Caki2 (cell line): Measurements from ENCODE around the gene SMIM38. TPM values are rescaled to one million over a fixed set of nuclear protein-coding genes. Genes with fewer than 3 reads are reported as not detected.

Source experiments
- DNase-seq: peaks from one replicate; pipeline ENCODE4 v3.0.0-alpha.2; 2015; ENCODE audit warnings: low read depth
- in situ Hi-C: cut with HindIII; loops from 2 replicates; pipeline ENCODE4 v1.10.0; 2016; ENCODE audit warnings: low sequenced_read_pairs, low pct_unique_long_range_greater_than_20kb, mixed read lengths
- total RNA-seq: library from RNA; depleted of rRNA; stranded (reverse); fragments of >200 nt; shearing (Covaris generic); gene quantifications from 2 replicates; pipeline ENCODE4 v1.2.3, GENCODE V29; 2014; ENCODE audit warnings: low replicate concordance

The SMIM38 gene
- total RNA-seq, 1 experiment from 2014 or later = not detected

DNA sequence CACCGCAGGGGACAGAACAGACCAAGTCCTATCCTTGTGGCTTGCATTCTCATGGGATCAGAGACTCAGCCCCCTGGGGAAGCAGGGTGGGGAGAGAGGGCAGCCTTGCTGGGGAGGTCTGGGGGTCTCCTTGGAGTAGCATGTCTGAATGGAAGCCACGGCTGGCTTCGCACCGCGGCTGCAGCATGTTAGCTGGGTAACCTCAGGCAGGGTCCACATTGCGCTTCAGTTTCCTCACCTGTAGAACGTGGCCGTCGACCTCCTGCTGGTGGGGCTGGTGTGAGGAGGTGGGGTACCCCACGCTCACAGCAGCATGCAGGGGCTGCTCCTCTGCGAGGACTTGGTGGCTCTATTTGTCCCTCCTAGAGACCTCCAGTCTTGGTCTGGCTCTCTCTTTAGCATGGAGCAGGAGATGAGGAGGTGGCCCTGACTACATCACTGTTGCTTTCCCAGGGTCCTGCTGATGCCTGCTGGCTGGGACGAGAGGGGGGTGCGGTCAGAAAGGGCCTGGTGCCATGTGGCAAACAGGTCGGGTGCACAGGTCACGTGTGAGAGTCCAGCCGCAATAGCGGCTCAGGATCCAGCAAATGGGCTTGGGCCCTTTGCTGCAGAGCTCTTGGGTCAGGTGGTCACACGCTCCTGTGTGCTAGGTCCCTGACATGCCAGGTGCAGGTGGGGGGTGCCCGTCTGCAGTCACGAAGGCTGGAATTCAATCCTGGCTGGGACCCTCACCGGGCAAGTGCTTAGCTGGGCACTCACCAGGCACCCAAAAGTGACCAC lies 35.4 kb upstream of the SMIM38 start:
- in situ Hi-C loops = loop anchor here (25.0 kb wide), 1 partner anchor 542 kb away; no protein-coding TSS in a partner anchor
- DNase-seq = no peak

GRCh38 chr11:69121021-69121420 lies 34.7 kb upstream of the SMIM38 start:
- in situ Hi-C loops = loop anchor here (25.0 kb wide), 1 partner anchor 541 kb away; no protein-coding TSS in a partner anchor
- no peak for DNase-seq

DNA sequence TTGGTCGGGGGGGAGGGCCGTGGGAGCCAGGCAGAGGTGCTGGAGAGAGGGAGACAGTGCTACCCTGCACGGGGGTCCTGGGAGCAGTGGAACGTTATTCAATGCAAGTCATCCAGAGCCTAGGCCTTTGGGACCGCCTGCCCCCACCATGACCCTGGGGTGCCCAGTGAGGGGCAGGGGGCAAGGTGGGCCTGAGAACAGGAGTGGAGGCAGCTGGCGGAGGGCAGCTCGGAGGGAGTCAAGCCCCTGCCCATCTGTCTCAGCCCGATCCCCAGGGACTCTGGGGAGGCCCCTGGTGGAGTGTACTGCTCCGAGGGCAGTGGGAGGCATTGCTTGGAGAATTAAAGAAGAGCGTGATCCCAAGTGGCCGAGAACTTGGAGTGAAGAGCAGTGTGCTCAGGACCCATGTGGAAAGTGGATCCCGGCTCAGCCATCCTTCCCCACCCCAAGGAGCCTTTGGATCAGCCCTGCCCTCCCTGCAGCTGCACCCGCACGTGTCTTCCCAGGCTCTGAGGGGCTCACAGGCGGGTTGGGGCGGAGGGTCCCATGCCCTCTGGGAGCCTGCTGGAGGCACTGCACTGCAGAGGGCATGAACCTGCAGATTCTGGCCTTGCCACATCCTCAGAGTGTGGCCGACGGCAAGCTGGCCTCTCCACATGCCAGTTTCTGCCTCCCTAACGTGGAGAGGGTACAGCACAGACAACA lies 34.0 kb upstream of the SMIM38 start:
- DNase-seq = no peak
- in situ Hi-C loops = loop anchor here (25.0 kb wide), 1 partner anchor 541 kb away; no protein-coding TSS in a partner anchor

GRCh38 chr11:69122326-69122629 lies 33.5 kb upstream of the SMIM38 start:
- DNase-seq = no peak
- in situ Hi-C loops = loop anchor here (25.0 kb wide), 1 partner anchor 540 kb away; no protein-coding TSS in a partner anchor

GRCh38 chr11:69122630-69123431 lies 32.9 kb upstream of the SMIM38 start:
- DNase-seq = peak; percentile 99
- in situ Hi-C loops = loop anchor here (25.0 kb wide), 1 partner anchor 539 kb away; no protein-coding TSS in a partner anchor

DNA sequence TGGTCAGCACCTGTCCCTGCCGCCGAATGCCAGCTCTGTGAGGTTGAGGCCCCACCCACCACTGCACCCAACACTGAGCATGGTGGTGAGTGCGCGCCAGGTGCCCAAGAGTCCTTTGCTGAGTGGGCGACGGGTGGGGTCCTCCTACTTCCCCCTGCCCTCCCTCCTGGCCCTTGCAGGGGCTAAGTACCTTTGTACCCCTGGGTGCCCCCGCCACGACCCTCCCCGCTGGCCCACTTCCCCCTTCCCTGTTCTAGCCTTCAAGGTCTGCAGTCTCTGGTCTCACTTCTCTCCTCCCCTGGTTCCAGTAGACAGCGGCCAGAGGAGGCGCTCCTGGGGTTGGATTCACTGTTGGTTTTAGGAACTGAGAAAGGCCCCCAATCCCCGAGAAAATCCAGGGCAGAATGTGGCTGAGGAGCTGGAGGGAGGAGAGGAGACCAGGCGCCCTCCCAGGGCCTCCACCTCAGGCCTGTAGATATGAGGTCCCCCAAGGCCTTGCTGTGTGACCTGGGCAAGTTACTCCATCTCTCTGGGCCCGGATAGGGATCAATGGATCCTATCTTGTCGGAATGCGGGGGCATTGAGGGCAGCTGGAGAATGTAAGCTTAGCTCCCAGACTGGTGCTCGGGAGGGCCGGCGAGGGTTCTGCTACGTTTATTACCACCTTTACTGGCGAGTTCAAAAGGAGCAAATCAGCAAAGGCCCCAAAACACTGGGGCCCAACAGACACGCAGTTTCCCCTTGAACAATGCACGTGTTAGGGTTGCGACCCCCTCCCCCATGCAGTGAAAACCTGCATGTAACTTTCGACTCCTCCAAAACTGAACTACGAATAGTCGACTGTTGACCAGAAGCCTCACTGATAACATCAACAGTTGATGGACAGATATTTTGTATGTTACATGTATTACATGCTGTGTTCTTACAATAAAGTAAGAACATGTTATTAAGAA lies 31.9 kb upstream of the SMIM38 start:
- no peak for DNase-seq
- in situ Hi-C loops = loop anchor here (25.0 kb wide), 1 partner anchor 538 kb away; no protein-coding TSS in a partner anchor

DNA sequence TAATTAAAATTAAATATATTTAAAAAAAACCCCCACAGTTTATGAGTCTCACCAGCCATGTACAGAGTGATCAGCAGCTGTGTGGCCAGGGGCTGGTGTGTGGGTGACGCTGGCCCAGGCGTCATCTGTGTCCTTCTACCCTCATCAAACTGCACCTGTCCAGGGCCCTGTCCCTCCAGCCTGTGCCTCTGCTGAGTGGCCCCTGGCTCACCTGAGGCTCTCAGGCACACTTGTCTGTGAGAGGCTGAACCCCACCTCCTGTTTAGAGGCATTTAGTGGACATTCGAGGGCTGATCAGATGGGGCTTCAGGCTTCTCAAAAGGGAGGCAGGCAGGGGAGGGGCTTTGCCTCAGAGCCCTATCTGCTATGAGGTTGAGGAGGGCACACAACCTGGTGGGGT lies 29.9 kb upstream of the SMIM38 start:
- no peak for DNase-seq
- in situ Hi-C loops = no loop called here

DNA sequence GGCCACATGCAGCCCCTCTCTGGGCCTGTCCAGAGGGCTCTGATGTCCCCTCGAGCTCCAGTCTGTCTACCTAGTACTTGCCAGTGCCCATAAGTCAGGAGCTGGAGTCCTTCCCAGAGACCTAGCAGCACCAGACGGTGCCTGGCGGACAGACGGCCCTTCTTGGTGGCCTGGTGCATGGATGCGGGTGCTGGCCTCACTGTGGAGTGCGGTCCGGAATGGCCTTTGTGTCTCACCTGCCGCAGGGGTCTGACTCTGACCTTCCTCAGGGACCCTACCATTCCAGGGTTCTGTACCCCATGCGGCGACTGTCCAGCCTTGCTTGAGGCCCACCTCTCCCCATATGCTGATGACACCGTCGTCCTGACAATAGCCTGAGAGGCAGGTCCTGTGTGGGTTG lies 29.4 kb upstream of the SMIM38 start:
- in situ Hi-C loops = no loop called here

GRCh38 chr11:69127081-69127850 lies 28.5 kb upstream of the SMIM38 start:
- in situ Hi-C loops = no loop called here
- DNase-seq = no peak

More for the DNA sequence above, 29.4 kb upstream of the SMIM38 start:
- no peak for DNase-seq

- DNase-seq = no peak
Measured at GRCh38 chr11:69127884-69128283, 27.9 kb upstream of the SMIM38 start.

DNA sequence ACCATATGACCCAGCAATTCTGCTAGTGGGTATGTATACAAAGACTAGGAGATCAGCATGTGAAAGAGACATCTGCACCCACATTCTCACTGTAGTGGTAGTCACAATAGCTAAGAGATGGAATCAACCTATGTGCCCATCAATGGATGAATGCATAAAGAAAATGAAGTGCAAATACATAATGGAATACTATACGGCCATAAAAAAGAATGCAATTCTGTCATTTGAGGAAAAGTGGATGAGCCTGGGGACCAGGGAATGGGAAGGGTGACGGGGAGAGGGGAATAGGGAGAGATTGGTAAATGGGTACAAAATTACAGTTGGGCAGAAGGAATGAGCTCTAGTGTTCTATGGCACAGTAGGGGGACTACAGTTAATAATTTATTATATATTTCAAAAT lies 26.7 kb upstream of the SMIM38 start:
- DNase-seq = no peak
- in situ Hi-C loops = no loop called here

More at GRCh38 chr11:69127884-69128283, 27.9 kb upstream of the SMIM38 start:
- in situ Hi-C loops = no loop called here

DNA sequence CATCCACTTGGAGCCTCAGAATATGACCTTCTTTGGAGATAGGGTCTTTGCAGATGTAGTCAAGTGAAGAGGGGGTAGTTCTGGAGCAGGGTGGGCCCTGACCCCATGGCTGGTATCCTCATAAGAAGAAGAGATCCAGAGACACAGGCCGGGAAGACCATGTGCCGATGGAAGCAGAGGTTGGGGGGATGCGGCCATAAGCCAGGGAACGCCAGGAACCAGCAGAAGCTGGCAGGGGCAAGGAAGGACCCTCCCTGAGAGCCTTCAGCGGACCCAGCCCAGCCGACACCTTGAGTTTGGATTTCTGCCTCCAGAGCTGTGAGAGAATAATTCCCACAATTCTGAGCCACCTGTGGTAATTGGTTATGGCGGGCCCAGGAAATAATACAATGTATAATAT lies 26.1 kb upstream of the SMIM38 start:
- in situ Hi-C loops = no loop called here
- no peak for DNase-seq

DNA sequence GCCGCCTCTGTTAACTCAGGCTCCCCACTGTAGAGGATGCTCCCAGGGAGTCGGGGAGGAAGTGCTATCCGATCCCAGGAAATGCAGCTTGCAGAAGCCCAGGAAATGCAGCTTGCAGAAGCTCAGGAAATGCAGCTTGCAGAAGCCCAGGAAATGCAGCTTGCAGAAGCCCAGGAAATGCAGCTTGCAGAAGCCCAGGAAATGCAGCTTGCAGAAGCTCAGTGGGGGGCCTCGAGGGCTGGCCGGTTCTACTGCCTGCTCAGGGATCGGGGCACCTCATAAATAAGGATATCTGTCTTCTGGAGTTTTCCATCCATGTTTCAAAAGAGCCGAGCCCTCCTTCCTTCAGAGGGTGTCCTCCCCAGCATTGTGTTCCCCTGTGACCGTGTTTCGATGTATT lies 25.1 kb upstream of the SMIM38 start:
- no peak for DNase-seq
- in situ Hi-C loops = no loop called here

DNA sequence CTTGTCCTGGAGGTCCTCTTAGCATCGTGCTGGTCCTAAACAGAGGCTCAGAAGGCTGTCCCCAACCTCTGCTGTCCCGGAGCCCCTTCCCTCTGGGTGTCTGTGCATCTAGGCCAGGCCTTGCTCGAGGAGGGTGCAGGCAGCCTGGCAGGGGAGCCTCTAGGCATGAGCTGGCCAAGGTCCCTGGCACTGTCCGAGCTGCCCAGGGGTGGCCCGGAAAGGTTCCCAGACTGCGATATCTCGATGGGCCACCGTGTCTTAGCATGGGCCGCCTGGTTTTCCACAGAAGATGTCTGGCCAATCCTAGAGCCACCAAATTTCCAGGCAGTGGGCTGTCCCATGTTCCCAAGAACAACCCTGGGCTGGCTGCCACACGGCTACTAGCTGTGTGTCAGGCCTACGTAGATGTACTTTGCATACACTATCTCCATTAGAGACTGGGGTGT lies 24.6 kb upstream of the SMIM38 start:
- in situ Hi-C loops = no loop called here
- no peak for DNase-seq

DNA sequence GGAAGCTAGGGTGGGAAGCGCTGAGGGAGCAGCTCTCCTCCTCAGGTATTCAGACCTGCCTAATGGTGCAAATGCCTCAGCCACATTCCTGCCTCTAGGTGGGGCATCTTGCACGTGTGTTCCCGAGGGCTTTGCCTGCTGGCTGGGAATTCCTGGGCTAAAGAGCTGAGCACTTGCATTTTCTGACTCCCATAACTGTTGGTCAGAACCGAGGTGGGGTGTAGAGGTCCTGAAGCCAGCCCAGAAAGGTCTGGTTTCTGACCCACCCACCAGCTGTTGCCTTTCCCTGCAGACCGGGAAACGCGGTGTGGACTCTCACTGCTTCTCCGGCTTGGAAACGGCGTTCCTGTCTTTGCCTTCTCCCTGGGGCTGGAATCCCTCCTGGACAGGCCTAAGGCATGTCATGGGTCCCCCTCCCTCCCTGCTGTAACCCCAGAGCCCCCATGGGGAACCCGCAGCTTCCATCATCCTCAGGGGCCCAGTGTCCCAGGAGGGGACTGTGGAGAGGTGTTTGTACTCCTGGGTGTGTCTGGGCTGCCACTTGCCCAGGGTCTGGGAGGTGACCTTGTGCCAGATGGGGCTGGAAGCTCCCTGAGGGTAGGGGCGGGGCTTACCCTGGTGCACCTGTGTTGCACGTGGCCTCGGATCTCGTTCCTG lies 24.0 kb upstream of the SMIM38 start:
- DNase-seq = peak; percentile 71
- in situ Hi-C loops = no loop called here

GRCh38 chr11:69132301-69132670 lies 23.4 kb upstream of the SMIM38 start:
- in situ Hi-C loops = no loop called here
- DNase-seq = no peak

DNA sequence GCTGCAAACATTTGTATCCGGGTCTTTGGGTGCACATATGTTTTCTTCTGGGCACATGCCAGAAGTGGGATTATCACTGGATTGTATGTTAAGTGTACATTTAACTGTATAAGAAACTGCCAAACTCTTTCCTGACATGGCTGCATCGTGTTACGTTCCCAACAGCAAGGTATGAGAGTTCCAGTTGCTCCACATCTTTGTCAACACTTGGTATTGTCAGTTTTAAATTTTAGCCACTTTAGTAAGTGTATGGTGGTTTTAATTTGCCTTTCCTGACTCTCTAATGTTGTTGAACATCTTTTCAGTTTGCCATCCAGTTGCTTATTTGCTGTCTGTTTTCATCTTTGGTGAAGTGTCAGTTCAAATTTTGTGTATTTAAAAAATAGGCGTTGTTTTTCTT lies 22.5 kb upstream of the SMIM38 start:
- in situ Hi-C loops = no loop called here
- DNase-seq = no peak
